NCI-H2081 (cell line): ENCODE data around the gene PPP2R3B.
"Not testable (repeated sequence)": the region's sequence is repeated elsewhere in the genome, so short reads cannot be mapped to it uniquely, and the experiment has no call there.

Experiments
- DNase-seq, 2 experiments: peaks; one replicate each; lab custom pipeline; 2025; lab: John Stamatoyannopoulos, UW

Gene PPP2R3B

GRCh38 chrX:318739-319578, 67.7 kb downstream of the PPP2R3B start, which contains the start of gene GTPBP6:
Gene GTPBP6 (minus strand): TSS chrX:318796. CDS start chrX:318787, 9 bp downstream.
- DNase-seq = no peak

GRCh38 chrX:318068-318738, 68.5 kb downstream of the PPP2R3B start:
- DNase-seq = no peak

GRCh38 chrX:317424-318067, 69.2 kb downstream of the PPP2R3B start:
- DNase-seq = no peak

- DNase-seq = no peak
Observed at GRCh38 chrX:316351-317325, 70.1 kb downstream of the PPP2R3B start.

- no peak for DNase-seq
Observed at GRCh38 chrX:314781-315595, 71.7 kb downstream of the PPP2R3B start.

GRCh38 chrX:314049-314448, 72.7 kb downstream of the PPP2R3B start:
- DNase-seq = no peak

GRCh38 chrX:313546-313945, 73.2 kb downstream of the PPP2R3B start:
- no peak for DNase-seq

- DNase-seq = no peak
Observed at GRCh38 chrX:312621-313331, 73.9 kb downstream of the PPP2R3B start.

GRCh38 chrX:311156-312129, 75.3 kb downstream of the PPP2R3B start:
- DNase-seq = no peak

- no peak for DNase-seq
Observed at GRCh38 chrX:310621-311155, 76.0 kb downstream of the PPP2R3B start.

- no peak for DNase-seq
Observed at GRCh38 chrX:308821-309520, 77.7 kb downstream of the PPP2R3B start.

- no peak for DNase-seq
Observed at GRCh38 chrX:307261-308111, 79.2 kb downstream of the PPP2R3B start.

- DNase-seq = not testable (repeated sequence)
Observed at GRCh38 chrX:306614-307251, 80.0 kb downstream of the PPP2R3B start.

GRCh38 chrX:305781-306613, 80.7 kb downstream of the PPP2R3B start:
- DNase-seq = not testable (repeated sequence)

- DNase-seq = no peak
Observed at GRCh38 chrX:302975-303374, 83.7 kb downstream of the PPP2R3B start.

GRCh38 chrX:300334-300733, 86.4 kb downstream of the PPP2R3B start:
- no peak for DNase-seq
